Stimulated activated CD4-positive, alpha-beta T cell treated with anti-CD3 and anti-CD28 coated beads, TNF-alpha, amount 100 ng/mL, for 4 hours (primary cell): ENCODE data around the gene PSMD11.
"Not testable (repeated sequence)": the region's sequence is repeated elsewhere in the genome, so short reads cannot be mapped to it uniquely, and the experiment has no call there.

Source experiments
- DNase-seq, 3 experiments: peaks; one replicate each; pipeline ENCODE4 v3.0.0-alpha.2; 2020; ENCODE audit warnings: low read depth in 3 of 3

PSMD11 gene

DNA sequence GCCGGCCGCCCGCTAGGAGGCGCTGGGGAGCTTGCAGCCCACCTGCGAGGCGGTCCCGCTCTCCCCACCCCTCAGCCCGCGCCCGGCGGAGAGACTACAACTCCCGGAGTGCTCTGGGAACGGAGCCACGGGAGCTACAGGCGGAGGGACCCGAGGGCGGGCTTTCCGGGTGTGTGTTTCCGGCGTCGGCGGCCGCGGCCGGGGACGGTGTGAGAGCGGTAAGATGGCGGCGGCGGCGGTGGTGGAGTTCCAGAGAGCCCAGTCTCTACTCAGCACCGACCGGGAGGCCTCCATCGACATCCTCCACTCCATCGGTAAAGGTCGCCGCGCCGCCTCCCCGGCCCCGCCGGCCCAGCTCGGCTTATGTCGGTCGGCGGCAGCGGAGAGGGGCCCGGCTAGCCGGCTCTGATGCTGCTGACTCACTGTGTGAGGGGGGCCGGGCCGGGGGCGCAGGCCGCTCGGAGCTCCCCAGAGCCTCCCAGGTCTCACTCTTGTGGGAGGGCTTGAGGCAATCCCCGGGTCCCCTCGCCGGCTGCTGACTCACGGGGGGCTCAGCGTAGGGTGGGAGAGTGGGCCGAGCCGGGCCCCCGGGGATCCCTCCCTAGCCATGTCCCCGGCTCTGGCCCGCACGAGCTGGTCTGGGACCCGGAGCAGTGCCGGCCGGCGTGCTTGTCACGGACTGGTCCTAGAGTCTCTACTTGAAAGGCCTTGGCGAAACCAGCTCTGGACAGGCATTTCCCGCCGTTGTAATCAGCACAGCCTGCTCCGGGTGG, at the start of gene PSMD11:
TSS of gene PSMD11 (plus strand) at position 210 of the 773 bp plus-strand sequence. CDS start at position 224, 14 bp downstream.
- peak; percentile 97 to 98 (median 98) for DNase-seq

DNA sequence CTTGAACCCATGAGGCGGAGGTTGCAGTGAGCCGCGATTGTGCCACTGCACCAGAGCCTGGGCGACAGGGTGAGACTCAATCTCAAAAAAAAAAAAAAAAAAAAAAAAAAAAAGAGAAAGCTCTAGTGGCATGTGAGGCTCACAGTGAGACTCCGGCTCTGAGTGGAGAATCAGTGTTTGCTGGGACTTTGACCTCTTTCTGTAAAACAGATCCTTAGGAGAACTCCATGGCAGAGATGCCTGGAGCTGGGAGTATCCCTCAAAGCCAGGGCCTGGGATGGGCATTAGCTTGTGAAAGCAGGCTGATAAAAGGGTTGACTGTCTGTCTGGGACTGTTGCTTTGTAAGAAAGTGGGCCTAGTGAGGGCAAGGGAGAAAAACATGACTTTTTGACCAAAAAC, 48.0 kb upstream of the PSMD11 start:
- DNase-seq = no peak

DNA sequence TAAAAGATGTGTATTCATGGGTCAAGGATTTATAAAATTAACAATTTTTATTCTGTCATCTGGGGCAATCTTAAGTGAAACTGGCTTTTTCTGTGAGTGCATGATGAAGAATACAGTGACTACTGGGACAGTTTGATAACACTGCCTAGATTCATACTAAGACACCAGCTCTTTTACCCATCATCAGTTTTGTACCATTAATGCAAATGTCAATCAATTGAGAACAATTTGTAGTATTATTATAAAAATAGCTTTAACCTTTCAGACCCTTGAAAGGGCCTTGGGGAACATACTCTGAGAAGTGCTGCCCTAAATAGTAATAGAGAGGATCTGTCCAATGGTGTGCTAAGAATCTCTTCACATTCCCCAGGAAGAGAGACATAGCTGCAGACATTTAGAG, 45.4 kb upstream of the PSMD11 start:
- no peak for DNase-seq

DNA sequence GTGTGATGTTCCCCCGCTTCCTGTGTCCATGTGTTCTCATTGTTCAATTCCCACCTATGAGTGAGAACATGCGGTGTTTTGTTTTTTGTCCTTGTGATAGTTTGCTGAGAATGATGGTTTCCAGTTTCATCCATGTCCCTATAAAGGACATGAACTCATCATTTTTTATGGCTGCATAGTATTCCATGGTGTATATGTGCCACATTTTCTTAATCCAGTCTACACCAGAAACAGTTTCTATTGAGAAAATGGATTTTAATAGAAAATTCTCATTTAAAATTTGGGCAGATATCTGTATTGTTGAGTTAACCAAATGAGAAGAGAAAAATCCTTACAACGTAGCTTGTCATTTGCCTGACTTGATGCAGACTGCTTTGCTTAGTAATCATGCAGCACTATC, 34.2 kb upstream of the PSMD11 start:
- not testable (repeated sequence) for DNase-seq

DNA sequence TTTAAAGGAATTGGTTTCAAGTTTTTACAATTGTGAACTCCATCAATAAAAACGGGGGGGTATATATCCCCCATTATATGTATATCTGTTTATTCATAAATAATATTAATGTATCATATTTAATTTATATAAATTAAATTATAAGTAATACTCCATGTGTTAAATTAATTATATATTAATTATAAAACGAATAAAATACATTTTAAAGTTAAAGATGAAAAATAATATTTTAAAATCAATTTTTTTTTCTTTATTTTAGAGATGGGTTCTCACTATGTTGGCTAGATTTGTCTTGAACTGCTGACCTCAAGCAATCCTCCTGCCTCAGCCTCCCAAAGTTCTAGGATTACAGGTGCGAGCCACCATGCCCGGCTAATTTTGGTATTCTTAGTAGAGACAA, 17.4 kb upstream of the PSMD11 start:
- DNase-seq = no peak

DNA sequence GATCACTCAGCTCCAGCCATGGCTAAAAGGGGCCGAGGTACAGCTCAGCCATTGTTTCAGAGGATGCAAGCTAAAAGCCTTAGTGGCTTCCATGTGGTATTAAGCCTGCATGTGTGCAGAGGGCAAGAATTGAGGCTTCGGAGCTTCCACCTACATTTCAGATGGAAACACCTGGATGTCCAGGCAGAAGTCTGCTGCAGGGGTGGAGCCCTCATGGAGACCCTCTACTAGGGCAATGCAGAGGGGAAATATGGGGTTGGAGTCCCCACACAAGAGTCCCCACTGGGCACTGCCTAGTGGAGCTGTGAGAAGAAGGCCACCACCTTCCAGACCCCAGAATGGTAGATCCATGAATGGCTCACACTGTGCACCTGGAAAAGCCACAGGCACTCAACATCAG, 14.7 kb upstream of the PSMD11 start:
- no peak for DNase-seq

DNA sequence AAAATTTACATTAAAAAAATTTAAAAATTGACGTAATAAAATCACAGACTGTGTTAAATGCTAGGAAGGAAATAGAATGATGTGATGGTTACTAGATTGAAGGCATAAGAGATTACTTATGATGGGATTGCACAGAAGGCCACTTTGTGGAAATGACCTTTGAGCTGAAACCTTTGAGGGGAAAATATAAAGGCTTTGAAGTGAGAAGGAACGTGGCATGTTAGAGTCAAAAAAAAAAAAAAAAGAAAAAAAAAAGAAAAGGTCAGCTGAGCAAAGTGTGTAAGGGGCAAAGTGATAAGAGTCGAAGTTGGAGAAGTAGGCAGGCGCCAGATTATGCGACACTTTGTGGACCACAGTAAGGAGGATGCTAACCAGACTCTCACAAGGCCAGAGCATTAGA, 3.6 kb upstream of the PSMD11 start:
- DNase-seq = no peak

DNA sequence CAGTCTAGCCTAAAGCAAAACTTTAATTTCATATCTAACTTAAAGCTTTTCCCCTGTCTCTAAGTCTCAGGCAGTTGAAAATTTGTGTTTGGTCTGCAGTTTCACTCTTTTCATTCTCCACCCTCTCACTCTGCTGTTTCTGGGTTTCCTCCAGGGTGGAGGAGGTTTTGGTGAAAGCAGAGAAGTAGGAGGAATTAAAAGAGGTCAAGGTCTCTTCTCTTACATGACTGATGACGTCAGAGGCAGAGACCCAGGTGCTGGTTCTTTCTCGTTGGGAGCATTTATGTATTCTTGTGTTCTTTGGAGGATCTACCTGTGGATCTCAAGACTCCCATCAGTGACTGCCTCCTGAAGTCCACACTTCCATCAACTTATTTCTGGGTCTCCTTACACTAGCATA, 2.4 kb upstream of the PSMD11 start:
- no peak for DNase-seq

DNA sequence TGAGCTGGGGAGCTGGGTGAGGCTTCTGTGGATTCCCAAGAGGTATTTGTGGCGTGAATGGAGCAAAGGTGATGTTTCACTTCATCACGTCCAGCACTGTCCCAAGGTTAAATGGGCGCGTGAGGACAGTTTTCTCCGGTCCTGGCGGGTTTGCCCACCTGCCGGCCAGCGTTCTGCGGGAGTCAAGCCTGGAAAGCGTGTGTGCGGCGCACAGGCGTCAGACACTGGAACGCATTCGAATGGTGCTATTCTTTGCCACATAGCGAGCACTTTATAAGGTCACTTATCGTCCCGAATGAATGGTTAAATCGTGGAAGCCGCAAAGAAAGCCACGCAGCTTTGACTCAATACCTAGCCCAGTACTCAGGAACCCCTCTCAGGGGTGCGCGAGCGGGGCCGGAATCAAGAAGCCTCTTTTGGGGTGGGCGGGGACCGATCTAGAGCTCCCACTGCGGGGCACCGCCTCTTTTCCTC, 446 bp upstream of the PSMD11 start:
- DNase-seq = no peak

DNA sequence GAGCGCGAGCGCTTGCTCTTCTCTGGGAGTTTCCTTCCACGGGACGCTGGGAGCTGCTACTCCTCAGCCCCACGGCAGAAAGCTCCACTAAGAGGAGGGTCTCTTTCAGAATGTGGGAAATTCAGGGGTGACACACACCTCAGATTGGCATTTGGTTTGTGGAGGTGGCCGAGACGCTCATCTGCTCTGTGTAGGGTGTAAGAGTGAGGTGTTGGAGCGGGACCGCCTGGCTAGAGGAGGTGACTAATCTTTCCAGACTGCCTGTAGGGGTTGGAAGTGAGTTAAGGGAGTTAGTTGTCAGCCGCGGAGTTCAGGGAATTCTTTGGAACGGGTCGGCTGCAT, 735 bp downstream of the PSMD11 start:
- peak; percentile 12 to 30 (median 20) for DNase-seq

DNA sequence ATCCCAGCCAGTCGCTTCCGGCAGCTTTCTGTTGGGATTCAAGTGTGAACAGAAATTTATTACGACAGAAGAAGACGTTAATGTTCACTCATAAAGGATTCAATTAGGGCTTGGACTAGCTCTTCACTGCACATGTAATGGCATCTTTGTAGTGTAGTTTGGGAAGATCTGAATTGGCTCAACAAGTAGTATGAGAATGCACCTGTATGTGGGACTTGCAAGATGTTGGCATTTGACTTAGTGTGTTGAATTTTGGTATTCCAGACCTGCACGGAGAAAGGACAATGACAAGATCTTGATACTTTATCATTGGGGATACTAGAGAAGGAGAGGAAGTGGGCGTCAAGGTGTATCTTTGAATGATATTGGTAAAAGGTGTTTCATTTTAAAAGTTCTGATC, 1.2 kb downstream of the PSMD11 start:
- DNase-seq = no peak

DNA sequence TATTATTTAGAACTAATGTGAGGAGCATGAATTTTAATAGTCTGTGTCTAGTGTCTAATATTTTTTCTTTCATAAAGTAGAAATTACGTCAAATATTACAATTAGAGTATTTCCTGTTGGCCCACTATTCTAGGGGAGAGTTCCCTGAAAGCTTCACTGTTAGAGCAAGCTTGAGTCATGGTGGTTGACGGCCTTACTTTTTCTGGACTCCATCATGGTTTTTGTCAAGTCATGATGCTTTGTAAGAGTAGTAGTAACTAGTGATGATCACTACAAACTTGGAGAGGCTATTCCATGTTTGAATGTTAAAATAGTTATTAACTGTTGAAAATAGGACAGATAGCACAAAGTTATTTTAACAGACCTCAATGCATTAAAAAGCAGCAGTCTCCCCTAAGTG, 1.7 kb downstream of the PSMD11 start:
- no peak for DNase-seq

DNA sequence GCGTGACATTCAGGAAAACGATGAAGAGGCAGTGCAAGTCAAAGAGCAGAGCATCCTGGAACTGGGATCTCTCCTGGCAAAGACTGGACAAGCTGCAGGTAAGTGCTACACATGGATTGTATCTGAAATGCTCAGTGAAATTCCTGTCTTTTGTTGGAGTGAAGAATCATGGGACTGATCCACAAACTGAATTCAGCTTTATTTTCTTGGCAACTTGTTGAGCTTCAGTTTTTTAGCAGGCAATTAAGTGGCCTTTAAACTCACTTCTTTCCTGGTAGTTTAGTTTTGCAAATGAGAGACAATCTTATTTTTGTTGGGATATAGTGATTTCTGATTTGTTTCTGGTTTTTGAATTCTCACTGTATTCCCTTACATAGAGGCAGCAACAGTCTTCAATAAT, 2.6 kb downstream of the PSMD11 start:
- DNase-seq = no peak

DNA sequence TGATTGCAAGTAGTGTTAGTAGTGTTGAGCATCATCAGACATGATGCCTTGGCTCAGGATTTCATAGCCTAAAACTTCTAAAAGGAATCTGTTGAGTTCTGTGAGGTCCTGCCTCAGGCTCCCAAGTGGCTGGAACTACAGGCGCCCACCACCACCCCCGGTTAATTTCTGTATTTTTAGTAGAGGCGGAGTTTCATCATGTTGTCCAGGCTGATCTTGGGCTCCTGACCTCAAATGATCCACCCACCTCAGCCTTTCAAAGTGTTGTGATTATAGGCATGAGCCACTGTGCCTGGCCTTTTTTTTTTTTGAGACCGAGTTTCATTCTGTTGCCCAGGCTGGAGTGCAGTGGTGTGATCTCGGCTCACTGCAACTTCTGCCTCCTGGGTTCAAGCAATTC, 5.7 kb downstream of the PSMD11 start:
- no peak for DNase-seq

DNA sequence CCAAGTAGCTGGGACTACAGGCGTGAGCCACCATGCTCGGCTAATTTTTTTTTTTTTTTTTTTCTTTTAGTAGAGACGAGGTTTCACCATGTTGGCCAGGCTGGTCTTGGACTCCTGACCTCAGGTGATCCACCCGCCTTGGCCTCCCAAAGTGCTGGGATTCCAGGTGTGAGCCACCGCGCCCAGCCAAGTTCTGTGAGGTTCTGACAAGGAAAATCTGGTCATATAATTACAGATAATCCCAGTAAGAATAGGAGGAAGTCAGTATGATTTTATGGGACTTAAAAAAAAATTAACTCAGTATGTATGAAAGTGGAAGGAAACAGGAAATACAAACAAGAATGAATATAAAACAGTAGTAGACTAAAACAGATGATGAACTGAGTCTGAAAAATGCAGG, 6.1 kb downstream of the PSMD11 start:
- DNase-seq = not testable (repeated sequence)

DNA sequence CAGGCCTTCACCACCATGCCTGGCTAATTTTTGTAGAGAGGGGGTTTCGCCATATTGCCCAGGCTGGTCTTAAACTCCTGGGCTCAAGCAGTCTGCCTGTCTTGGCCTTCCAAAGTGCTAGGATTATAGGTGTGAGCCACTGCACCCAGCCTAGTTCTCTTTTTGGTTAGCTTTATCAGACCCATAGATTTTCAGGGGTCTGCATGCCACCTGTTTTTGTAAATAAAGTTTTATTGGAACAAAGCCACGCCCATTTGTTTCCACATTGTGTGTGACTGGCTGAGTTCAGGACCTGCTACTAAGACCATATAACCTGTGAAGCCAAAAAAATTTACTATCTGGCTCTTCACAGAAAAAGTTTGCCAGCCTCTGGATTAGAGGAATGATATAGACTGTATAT, 7.6 kb downstream of the PSMD11 start:
- DNase-seq = no peak

DNA sequence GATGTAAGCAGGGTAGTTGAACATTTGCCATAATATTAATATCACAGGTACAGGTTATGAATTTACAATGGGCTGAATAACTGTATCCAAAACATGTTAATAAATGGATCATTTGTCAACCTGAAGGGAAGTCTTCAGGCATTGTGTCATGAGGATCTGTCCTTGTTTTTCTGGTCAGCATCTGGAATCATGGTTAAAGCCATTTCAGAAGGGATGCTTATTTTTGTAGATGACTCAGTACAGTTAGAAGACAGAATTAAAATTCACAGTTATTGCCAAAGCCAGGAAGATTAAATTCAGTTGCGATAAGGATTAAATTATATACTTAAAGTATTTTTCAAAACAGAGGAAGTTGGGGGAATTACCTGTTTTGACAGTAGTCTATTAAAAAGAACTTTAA, 8.0 kb downstream of the PSMD11 start:
- DNase-seq = no peak

DNA sequence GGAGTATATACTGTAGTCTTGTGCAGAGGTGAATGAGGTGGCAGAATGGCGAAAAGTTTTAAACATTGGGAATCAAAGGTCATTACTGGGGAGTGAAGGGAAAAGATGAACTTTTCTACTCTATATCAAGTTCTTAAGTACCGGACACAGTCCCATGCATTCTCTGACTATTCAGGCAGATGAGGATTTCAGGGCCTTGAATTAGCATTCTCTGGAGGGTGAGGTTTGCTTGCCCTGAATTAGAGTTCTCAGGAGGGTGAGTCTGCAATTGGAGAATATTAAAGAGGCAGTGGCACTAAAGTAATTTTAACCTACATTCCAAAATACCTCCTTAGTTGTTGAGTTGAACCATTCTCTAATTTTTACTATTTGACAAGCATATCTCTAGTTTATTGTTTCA, 9.1 kb downstream of the PSMD11 start:
- DNase-seq = no peak

DNA sequence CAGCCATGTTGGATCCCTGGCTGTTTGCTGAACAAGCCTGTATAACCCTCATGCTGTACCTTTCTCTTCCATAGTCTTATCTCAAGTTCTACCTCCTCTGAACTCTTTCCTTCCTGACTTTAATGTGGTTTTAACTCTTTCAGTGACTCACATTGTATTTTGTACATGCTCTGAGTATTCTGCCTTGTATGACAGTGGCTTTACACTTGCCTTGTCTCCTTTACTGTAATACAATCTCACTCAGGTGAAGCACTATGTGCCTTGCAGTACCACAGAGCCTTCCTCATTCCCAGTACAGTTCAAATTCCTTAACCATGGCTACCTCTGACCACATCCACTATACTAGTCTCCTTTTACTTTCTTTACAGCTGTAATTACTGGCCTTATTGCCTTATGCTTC, 14.1 kb downstream of the PSMD11 start:
- no peak for DNase-seq

DNA sequence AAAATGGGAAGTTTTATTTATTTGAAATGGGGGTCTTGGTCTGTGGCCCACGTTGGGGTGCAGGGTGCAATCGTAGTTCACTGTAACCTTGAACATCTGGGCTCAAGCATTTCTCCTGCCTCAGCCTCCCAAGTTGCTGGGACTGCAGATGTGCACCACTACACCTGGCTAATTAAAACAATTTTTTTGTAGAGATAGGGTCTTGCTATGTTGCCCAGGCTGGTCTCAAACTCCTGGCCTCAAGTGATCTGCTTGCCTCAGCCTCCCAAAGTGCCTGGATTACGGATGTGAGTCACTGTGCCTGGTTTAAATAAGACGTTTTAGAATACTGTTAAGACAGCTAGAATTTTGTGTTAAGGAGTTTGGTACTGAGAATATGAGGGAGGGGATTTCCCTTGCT, 15.7 kb downstream of the PSMD11 start:
- DNase-seq = no peak

DNA sequence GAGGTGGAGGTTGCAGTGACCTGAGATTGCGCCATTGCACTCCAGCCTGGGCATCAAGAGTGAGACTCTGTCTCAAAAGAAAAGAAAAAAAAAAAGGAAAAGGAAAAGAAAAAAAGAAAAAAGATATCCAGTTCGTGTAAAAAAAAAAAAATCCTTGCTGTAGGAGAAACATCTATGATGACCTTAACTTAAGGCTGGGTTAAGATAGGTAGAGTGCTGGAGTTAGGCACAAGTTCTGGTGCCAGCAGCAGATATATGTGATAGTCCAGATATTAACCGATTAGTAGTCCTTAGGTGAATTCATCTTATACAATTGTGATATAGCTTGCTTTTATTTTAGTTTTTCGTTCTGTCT, 17.2 kb downstream of the PSMD11 start:
- DNase-seq = no peak

DNA sequence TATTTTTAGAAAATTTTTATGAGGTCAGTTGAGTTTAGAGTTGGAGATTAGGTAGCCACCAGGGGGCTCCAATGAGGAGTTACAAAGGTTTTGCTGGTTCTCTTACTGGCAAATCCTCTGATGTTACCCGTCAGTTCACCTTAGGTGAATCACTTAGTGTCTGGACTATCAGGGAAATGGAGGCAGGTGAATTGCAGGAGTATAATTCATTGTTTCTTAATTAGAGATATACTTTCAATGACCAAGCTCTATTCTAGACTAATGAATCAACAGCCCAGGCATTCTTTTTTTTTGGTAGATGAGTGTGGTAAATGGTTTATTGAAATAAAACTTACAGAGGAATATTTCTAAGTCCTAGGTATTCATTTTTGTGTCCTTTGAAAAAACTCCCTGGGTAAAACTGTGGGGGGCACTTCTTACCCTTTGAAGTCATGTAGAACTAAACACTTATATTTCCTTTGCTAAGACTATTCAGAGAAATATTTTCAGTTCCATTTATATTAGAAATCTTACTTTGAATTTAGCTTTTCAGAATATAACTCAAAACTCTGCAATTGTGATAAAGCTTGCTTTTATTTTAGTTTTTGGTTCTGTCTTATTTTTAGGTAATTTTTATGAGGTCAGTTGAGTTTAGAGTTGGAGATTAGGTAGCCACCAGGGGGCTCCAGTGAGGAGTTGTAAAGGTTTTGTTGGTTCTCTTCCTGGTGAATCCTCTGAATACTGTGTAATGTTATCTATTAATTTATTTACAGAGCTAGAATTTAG, 17.7 kb downstream of the PSMD11 start:
- DNase-seq = peak in 2 of 3 experiments; percentile 24 to 45

DNA sequence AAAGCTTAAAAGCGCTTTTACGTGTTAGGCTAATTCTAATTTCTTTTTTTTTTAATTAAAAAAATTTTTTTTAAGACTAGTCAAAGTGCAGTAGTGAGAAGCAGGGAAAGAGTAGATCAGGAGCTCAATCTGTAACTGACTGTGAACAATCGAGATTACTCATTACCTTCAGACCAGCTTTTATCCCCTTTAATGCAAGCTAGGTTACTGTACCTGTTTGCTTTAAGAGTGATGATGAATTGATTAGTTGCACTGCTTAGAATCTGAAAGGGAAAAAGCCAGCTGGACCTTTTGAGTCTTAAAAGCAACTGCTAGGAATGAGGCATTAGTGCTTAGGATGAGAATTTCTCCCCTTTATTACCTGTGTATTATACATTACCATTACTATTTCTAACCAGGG, 19.0 kb downstream of the PSMD11 start:
- no peak for DNase-seq
